ENCODE measurements around the gene PXN. TPM values are rescaled to one million over a fixed set of nuclear protein-coding genes. Genes with fewer than 3 reads are reported as not detected.

Gene PXN
- total and polyA plus RNA-seq, 4 experiments from 2014 or later, result 81.7 to 126 (median 112) TPM

- no peaks in the 10 kb centered on the region for H3K27me3 ChIP-seq (ENCODE audit: insufficient read depth, low read length)
- CTCF ChIA-PET (ENCODE audit: partially characterized antibody), result no interaction called here
- Mint-ChIP-seq H3K9me3 (no peaks in the 10 kb centered on the region), H3K27me3 (no peaks in the 10 kb centered on the region), H3K36me3 (peaks cover 50 to 72% of the 10 kb centered on the region in 2 donors), H3K4me3 (peak overlapping the region in 1 of 8 donors; percentile 31), H3K4me1 (peaks cover 11 to 24% (median 15%) of the 10 kb centered on the region in 4 donors), H3K27ac (peak overlapping the region in 1 of 7 donors; percentile 86)
- POLR2A ChIA-PET (ENCODE audit: partially characterized antibody), result interaction anchor here (0.6 to 0.9 kb wide), 3 partner anchors 9 to 15 kb away, joined by 3 to 4 read pairs (median 3); partner anchors contain the start of gene RPLP0
- no peak for DNase-seq
- H3K9me3 ChIP-seq (ENCODE audit: control insufficient read depth in 1 of 2, low read length in 2 of 2), result no peaks in the 10 kb centered on the region
- peaks cover 6% of the 10 kb centered on the region for H3K4me1 ChIP-seq (ENCODE audit: insufficient read depth, low read length)
- H3K36me3 ChIP-seq (ENCODE audit: insufficient read depth, low read length), result peaks cover 80% of the 10 kb centered on the region
- H3K27ac ChIP-seq (ENCODE audit: low read depth, low read length), result no peak overlapping the region
- intact Hi-C loops (cut with micrococcal nuclease), result no loop called here
- no peak overlapping the region for H3K4me3 ChIP-seq (ENCODE audit: low read length in 2 of 2)
These were observed 78.9 kb downstream of the PXN start for GRCh38 chr12:120186654-120187053.

- DNase-seq, result no peak
- CTCF ChIA-PET (ENCODE audit: partially characterized antibody), result no interaction called here
- Mint-ChIP-seq H3K27me3 (no peaks in the 10 kb centered on the region), H3K4me3 (no peak overlapping the region), H3K4me1 (peaks cover 9 to 17% (median 13%) of the 10 kb centered on the region in 4 donors), H3K9me3 (no peaks in the 10 kb centered on the region), H3K27ac (peak overlapping the region in 1 of 7 donors; percentile 18), H3K36me3 (peaks cover 48 to 70% of the 10 kb centered on the region in 2 donors)
- H3K4me1 ChIP-seq (ENCODE audit: insufficient read depth, low read length), result no peaks in the 10 kb centered on the region
- intact Hi-C loops (cut with micrococcal nuclease), result no loop called here
- peaks cover 71% of the 10 kb centered on the region for H3K36me3 ChIP-seq (ENCODE audit: insufficient read depth, low read length)
- POLR2A ChIA-PET (ENCODE audit: partially characterized antibody), result no interaction called here
- no peaks in the 10 kb centered on the region for H3K9me3 ChIP-seq (ENCODE audit: control insufficient read depth in 1 of 2, low read length in 2 of 2)
- no peak overlapping the region for H3K27ac ChIP-seq (ENCODE audit: low read depth, low read length)
- no peaks in the 10 kb centered on the region for H3K27me3 ChIP-seq (ENCODE audit: insufficient read depth, low read length)
- H3K4me3 ChIP-seq (ENCODE audit: low read length in 2 of 2), result no peak overlapping the region
These were observed 82.3 kb downstream of the PXN start for GRCh38 chr12:120183211-120183631.

- Histone ChIP-seq H3K36me3 (ENCODE audit: insufficient read depth, low read length) (peaks cover 74% of the 10 kb centered on the region), H3K4me1 (ENCODE audit: insufficient read depth, low read length) (no peaks in the 10 kb centered on the region), H3K4me3 (ENCODE audit: low read length in 2 of 2) (no peak overlapping the region), H3K27ac (ENCODE audit: low read depth, low read length) (no peak overlapping the region), H3K27me3 (ENCODE audit: insufficient read depth, low read length) (no peaks in the 10 kb centered on the region), H3K9me3 (ENCODE audit: control insufficient read depth in 1 of 2, low read length in 2 of 2) (no peaks in the 10 kb centered on the region)
- DNase-seq, result no peak
- intact Hi-C loops (cut with micrococcal nuclease), result no loop called here
- H3K4me1 Mint-ChIP-seq, result peaks cover 9 to 17% (median 13%) of the 10 kb centered on the region in 4 donors
- no peaks in the 10 kb centered on the region for H3K27me3 Mint-ChIP-seq
- no peak overlapping the region for H3K27ac Mint-ChIP-seq
- no peak overlapping the region for H3K4me3 Mint-ChIP-seq
- H3K36me3 Mint-ChIP-seq, result peaks cover 59 to 75% of the 10 kb centered on the region in 2 donors
- CTCF ChIA-PET (ENCODE audit: partially characterized antibody), result interaction anchor here (0.7 kb wide), 1 partner anchor 46 kb away, joined by 3 read pairs; no protein-coding TSS in a partner anchor
- no peaks in the 10 kb centered on the region for H3K9me3 Mint-ChIP-seq
- POLR2A ChIA-PET (ENCODE audit: partially characterized antibody), result no interaction called here
These were observed 83.4 kb downstream of the PXN start for GRCh38 chr12:120181991-120182631.

- no peak overlapping the region for H3K4me3 Mint-ChIP-seq
- ChIA-PET POLR2A (ENCODE audit: partially characterized antibody) (no interaction called here), CTCF (ENCODE audit: partially characterized antibody) (no interaction called here)
- intact Hi-C loops (cut with micrococcal nuclease), result no loop called here
- H3K27ac Mint-ChIP-seq, result no peak overlapping the region
- no peaks in the 10 kb centered on the region for H3K9me3 ChIP-seq (ENCODE audit: control insufficient read depth in 1 of 2, low read length in 2 of 2)
- H3K36me3 ChIP-seq (ENCODE audit: insufficient read depth, low read length), result peaks cover 74% of the 10 kb centered on the region
- H3K9me3 Mint-ChIP-seq, result no peaks in the 10 kb centered on the region
- no peaks in the 10 kb centered on the region for H3K27me3 ChIP-seq (ENCODE audit: insufficient read depth, low read length)
- H3K27me3 Mint-ChIP-seq, result no peaks in the 10 kb centered on the region
- H3K4me1 Mint-ChIP-seq, result peaks cover 5 to 17% (median 11%) of the 10 kb centered on the region in 4 donors
- no peak for DNase-seq
- no peaks in the 10 kb centered on the region for H3K4me1 ChIP-seq (ENCODE audit: insufficient read depth, low read length)
- H3K4me3 ChIP-seq (ENCODE audit: low read length in 2 of 2), result no peak overlapping the region
- H3K36me3 Mint-ChIP-seq, result peaks cover 56 to 75% of the 10 kb centered on the region in 2 donors
- no peak overlapping the region for H3K27ac ChIP-seq (ENCODE audit: low read depth, low read length)
These were observed 84.6 kb downstream of the PXN start for GRCh38 chr12:120180975-120181374.

- Histone ChIP-seq H3K9me3 (ENCODE audit: control insufficient read depth in 1 of 2, low read length in 2 of 2) (no peaks in the 10 kb centered on the region), H3K4me3 (ENCODE audit: low read length in 2 of 2) (no peak overlapping the region), H3K27ac (ENCODE audit: low read depth, low read length) (no peak overlapping the region), H3K36me3 (ENCODE audit: insufficient read depth, low read length) (peaks cover 72% of the 10 kb centered on the region), H3K4me1 (ENCODE audit: insufficient read depth, low read length) (no peaks in the 10 kb centered on the region), H3K27me3 (ENCODE audit: insufficient read depth, low read length) (no peaks in the 10 kb centered on the region)
- intact Hi-C loops (cut with micrococcal nuclease), result no loop called here
- Mint-ChIP-seq H3K27me3 (no peaks in the 10 kb centered on the region), H3K9me3 (peaks cover 0 to 2% (median 0%) of the 10 kb centered on the region in 8 donors), H3K4me3 (no peak overlapping the region), H3K36me3 (peaks cover 59 to 77% of the 10 kb centered on the region in 2 donors), H3K4me1 (peaks cover 0 to 2% (median under 1%) of the 10 kb centered on the region in 4 donors), H3K27ac (no peak overlapping the region)
- ChIA-PET POLR2A (ENCODE audit: partially characterized antibody) (interaction anchor here (2.0 kb wide), 1 partner anchor 25 kb away, joined by 5 read pairs; the partner anchor contains the start of gene RPLP0), CTCF (ENCODE audit: partially characterized antibody) (no interaction called here)
- no peak for DNase-seq
These were observed 90.0 kb downstream of the PXN start for GRCh38 chr12:120175537-120175936.

- Mint-ChIP-seq H3K4me3 (no peak overlapping the region), H3K4me1 (peaks cover 0 to 2% (median under 1%) of the 10 kb centered on the region in 4 donors), H3K27me3 (no peaks in the 10 kb centered on the region), H3K27ac (no peak overlapping the region), H3K9me3 (peaks cover 0 to 2% (median 0%) of the 10 kb centered on the region in 8 donors), H3K36me3 (peaks cover 63 to 81% of the 10 kb centered on the region in 2 donors)
- peaks cover 77% of the 10 kb centered on the region for H3K36me3 ChIP-seq (ENCODE audit: insufficient read depth, low read length)
- H3K9me3 ChIP-seq (ENCODE audit: control insufficient read depth in 1 of 2, low read length in 2 of 2), result no peaks in the 10 kb centered on the region
- H3K27ac ChIP-seq (ENCODE audit: low read depth, low read length), result no peak overlapping the region
- intact Hi-C loops (cut with micrococcal nuclease), result no loop called here
- POLR2A ChIA-PET (ENCODE audit: partially characterized antibody), result interaction anchor here (2.0 kb wide), 1 partner anchor 26 kb away, joined by 5 read pairs; the partner anchor contains the start of gene RPLP0
- no peak for DNase-seq
- H3K4me3 ChIP-seq (ENCODE audit: low read length in 2 of 2), result no peak overlapping the region
- no peaks in the 10 kb centered on the region for H3K4me1 ChIP-seq (ENCODE audit: insufficient read depth, low read length)
- no peaks in the 10 kb centered on the region for H3K27me3 ChIP-seq (ENCODE audit: insufficient read depth, low read length)
- CTCF ChIA-PET (ENCODE audit: partially characterized antibody), result no interaction called here
These were observed 90.5 kb downstream of the PXN start for GRCh38 chr12:120175062-120175461.

- intact Hi-C loops (cut with micrococcal nuclease), result no loop called here
- Mint-ChIP-seq H3K9me3 (peaks cover 0 to 2% (median 0%) of the 10 kb centered on the region in 8 donors), H3K4me1 (peaks cover 0 to 2% (median 0%) of the 10 kb centered on the region in 4 donors), H3K36me3 (peaks cover 54 to 76% of the 10 kb centered on the region in 2 donors), H3K27ac (no peak overlapping the region), H3K4me3 (no peak overlapping the region), H3K27me3 (no peaks in the 10 kb centered on the region)
- Histone ChIP-seq H3K36me3 (ENCODE audit: insufficient read depth, low read length) (peaks cover 71% of the 10 kb centered on the region), H3K27me3 (ENCODE audit: insufficient read depth, low read length) (no peaks in the 10 kb centered on the region), H3K9me3 (ENCODE audit: control insufficient read depth in 1 of 2, low read length in 2 of 2) (no peaks in the 10 kb centered on the region), H3K4me3 (ENCODE audit: low read length in 2 of 2) (no peak overlapping the region), H3K4me1 (ENCODE audit: insufficient read depth, low read length) (no peaks in the 10 kb centered on the region), H3K27ac (ENCODE audit: low read depth, low read length) (no peak overlapping the region)
- ChIA-PET CTCF (ENCODE audit: partially characterized antibody) (interaction anchor here (2.5 kb wide), 1 partner anchor 29 kb away, joined by 6 read pairs; the partner anchor contains the start of gene RPLP0), POLR2A (ENCODE audit: partially characterized antibody) (no interaction called here)
- no peak for DNase-seq
These were observed 93.5 kb downstream of the PXN start for GRCh38 chr12:120172053-120172452.

All from CD4-positive, alpha-beta memory T cell (primary cell).